Epithelial cell of esophagus (primary cell): ENCODE measurements around the gene NOXO1.

Experiments
- DNase-seq: peaks from one replicate; pipeline ENCODE4 v3.0.0; 2010; ENCODE audit warnings: low read depth
- H3K4me3 ChIP-seq: 2 replicates; pipeline ENCODE4 v1.5.1; 2011; ENCODE audit warnings: mild to moderate bottlenecking, low read length, control low read depth
- TF ChIP-seq, protein P1 (sequence below): IDR thresholded peaks from 2 replicates; pipeline ENCODE4 v1.5.1; 2011; ENCODE audit warnings: low read depth, mild to moderate bottlenecking, low read length, control low read depth, inconsistent platforms; ENCODE audit not compliant: insufficient read depth; ENCODE audit errors: missing control alignments

NOXO1 gene

DNA sequence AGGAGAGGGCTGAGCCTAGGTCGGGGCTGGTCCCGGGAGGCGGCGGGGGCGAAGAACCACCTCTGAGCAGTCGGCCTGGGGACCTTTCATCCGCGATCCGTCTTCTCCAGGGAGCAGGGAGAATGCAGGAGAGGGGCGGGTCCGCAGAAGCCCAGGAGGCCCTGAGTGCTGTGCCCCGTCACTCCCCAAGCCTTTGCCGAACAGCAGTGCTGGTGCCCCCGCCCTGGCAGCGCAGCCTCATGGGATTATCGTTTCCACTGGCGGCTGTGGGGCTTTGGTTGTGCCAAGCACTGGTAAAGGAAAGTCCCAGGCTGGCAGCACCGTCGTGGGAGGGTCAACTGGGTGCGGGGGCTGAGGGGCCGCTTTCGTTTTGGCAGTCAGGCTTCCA lies 8.8 kb downstream of the NOXO1 start:
- TF ChIP-seq, protein P1, sequence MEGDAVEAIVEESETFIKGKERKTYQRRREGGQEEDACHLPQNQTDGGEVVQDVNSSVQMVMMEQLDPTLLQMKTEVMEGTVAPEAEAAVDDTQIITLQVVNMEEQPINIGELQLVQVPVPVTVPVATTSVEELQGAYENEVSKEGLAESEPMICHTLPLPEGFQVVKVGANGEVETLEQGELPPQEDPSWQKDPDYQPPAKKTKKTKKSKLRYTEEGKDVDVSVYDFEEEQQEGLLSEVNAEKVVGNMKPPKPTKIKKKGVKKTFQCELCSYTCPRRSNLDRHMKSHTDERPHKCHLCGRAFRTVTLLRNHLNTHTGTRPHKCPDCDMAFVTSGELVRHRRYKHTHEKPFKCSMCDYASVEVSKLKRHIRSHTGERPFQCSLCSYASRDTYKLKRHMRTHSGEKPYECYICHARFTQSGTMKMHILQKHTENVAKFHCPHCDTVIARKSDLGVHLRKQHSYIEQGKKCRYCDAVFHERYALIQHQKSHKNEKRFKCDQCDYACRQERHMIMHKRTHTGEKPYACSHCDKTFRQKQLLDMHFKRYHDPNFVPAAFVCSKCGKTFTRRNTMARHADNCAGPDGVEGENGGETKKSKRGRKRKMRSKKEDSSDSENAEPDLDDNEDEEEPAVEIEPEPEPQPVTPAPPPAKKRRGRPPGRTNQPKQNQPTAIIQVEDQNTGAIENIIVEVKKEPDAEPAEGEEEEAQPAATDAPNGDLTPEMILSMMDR, result no peak
- peak; percentile 59 for DNase-seq
- H3K4me3 ChIP-seq, result peak overlapping the region; percentile 73

DNA sequence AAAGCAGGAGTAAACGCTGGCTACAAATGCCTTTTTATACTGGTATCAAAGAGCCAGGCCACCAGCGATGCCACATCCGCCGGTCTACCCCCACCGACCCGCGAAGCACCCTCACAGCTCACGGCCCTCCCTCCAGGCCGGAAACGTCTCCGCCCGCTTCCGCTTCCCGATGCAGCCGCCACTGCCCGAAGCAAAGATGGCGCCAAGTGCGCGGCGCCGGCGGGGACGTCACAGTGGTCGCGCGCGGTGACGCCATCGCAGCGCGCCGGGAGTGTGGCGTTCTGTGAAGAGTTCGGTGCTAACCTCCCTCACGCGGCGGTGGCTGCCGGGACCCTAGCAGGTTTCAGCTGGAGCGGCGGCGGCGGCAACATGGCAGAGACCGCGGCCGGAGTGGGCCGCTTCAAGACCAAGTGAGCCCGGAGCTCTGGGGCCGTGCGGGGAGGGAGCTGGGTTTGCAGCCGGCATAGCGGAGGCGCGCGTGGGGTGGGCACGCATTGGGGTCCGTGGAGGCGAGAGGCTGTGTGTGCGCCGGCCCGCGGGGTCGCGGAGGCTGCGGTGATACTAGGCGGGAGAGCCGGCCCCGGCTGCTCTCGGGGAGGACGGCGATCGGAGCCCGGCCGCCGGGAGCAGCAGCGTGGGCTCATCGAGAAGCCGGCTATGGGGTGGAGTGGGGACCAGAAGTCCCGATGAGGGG lies 9.3 kb downstream of the NOXO1 start, which contains the start of gene TBL3:
TSS of gene TBL3 (plus strand) at position 258 of the 694 bp plus-strand sequence. CDS start at position 370, 112 bp downstream.
- TF ChIP-seq, protein P1, result no peak
- H3K4me3 ChIP-seq, result peak within 1 kb of the TSS; percentile 73
- peak; percentile 95 for DNase-seq

DNA sequence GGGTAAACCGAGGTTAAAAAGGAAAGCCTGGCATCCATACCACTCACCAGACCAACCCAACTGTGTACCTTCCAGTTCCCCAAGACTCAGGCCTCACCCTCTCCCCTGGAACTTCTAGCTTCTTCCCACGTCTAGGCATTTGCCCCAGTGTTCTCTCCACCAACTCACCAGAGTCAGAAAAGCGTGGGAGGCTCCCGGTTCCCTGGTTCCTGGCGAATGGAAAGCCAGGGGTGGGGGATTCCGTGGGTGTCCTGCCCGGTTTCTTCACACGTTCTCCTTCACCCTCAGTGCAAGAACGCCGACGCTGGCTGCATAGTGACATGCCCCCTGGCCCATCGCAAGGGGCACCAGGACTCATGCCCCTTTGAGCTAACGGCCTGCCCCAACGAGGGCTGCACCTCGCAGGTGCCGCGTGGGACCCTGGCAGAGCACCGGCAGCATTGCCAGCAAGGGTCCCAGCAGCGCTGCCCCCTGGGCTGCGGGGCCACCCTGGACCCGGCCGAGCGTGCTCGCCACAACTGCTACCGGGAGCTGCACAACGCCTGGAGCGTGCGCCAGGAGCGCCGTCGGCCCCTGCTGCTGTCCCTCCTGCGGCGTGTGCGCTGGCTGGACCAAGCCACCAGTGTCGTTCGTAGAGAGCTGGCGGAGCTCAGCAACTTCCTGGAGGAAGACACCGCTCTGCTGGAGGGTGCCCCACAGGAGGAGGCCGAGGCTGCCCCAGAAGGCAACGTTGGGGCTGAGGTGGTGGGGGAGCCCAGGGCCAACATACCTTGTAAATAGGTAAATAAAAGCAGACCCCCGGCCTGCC lies 12.9 kb downstream of the NOXO1 start:
- TF ChIP-seq, protein P1, result no peak
- no peak for DNase-seq
- H3K4me3 ChIP-seq, result no peak overlapping the region

DNA sequence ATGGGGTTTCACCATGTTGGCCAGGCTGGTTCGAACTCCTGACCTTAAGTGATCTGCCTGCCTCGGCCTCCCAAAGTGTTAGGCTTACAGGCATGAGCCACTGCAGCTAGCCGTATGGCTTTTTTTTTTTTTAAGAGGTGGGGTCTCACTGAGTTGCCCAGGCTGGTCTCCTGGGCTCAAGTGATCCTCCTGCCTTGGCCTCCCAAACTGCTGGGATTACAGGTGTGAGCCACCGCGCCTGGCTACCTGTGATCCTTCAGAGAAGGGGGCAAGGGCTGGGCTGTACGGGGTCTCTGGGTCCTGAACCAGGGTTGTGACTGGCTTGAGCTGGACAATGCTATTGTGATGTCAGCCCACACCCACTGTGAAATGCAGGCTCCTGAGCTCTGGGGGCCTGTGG lies 14.8 kb downstream of the NOXO1 start, which contains the start of gene RNF151:
TSS of gene RNF151 (plus strand) at position 397 of the 400 bp plus-strand sequence. CDS start 26 bp downstream, outside the sequence.
- TF ChIP-seq, protein P1, result no peak
- DNase-seq, result no peak
- H3K4me3 ChIP-seq, result peak within 1 kb of the TSS; percentile 63

DNA sequence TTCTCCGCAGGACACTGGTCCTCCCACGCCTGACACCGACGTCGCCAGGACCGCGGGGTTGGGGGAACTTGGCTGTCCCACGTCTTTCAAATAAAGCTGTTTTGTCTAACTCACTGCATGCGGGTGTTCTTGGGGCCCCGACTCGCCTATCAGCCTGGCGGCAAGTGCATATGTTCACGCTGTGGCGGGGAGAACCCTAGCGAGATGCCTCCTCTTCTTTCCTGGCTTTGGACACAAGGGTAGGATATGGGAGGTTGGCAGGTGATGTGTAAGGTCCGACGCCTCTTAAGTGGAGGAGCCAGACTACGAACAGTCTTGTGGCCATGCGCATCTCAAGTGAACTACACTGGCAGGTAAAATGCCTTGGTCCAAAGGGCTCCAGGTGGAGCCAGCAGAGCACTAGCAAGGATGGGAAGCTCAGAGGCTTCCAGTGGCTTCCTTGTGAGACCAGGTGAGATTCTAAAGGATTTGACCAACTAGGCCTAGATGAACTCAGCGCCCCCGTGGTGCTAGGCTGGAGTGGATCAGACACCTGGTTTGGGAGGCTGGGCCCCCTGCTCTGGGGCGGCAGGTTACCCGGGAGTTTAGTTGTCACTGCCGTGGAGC lies 15.8 kb downstream of the NOXO1 start:
- DNase-seq, result no peak
- TF ChIP-seq, protein P1, result no peak

DNA sequence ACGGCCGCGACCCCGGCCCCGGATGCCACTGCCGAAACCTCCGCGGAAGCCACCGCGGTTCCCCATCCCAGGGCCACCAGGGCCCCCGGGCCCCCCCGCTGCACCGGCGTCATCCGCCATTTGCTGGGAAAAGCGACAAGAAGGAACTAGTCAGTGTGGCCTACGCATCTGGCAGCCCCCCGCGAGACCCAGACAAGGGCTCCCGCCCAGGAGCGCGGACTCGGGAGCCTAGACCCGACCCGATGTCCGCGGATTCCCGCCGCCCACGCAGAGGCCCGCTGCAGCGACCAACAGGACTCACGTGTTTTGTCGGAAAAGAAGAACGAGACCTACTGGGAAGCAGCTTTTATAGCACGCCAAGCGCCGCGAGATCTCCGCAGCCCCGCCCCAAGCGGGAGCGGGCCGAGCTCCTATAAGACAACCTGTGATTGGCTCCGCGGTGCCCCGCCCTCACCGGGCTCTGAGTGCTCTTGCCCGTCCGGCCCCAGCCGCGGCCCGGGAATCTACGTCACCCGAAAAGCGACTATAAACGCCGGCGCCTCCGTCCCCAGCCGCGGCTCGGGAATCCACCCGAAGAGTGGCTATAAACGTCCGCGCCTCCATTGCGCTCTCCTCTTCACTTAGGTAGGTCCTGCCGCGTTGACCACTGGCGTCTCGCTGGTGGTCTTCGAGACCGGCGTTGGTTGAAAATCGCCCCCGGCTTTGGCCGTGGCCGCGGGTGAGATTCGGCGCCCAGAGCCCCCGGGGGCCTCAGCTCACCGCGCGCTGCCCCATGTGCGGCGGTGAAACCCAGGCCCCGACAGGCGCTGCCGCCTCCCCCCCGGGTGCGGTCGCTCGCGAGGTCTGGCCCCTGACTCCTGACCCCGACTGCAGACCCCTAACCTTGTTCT lies 16.5 kb downstream of the NOXO1 start, which contains the start of gene RPS2:
TSS of gene RPS2 (minus strand) at position 321 of the 890 bp plus-strand sequence. CDS start at position 120, 201 bp downstream.
- peak; percentile 99 for DNase-seq
- TF ChIP-seq, protein P1, result no peak
- peak within 1 kb of the TSS; percentile 63 for H3K4me3 ChIP-seq

More for the DNA sequence above, 15.8 kb downstream of the NOXO1 start:
- peak overlapping the region; percentile 63 for H3K4me3 ChIP-seq
